HepG2 (cell line): ENCODE results near the gene TNFAIP8L1. TPM values are rescaled to one million over a fixed set of nuclear protein-coding genes. Genes with fewer than 3 reads are reported as not detected.

ENCODE experiments used
- ATAC-seq: fragments of 200-7000 bp; cut with Tn5 transposase; 3 replicates; pipeline ENCODE4 v1.9.1; 2020; ENCODE audit warnings: mild to moderate bottlenecking, moderate library complexity
- BruUV-seq: library from RNA; stranded (reverse); fragments of 400-500 nt; replicated peaks from 2 replicates; lab custom pipeline; 2021; lab: Mats Ljungman, UMichigan
- CTCF ChIA-PET: fragments of 300-600 bp; formaldehyde crosslinking; extraction: SDS; loops from one replicate; lab custom pipeline; 2021; ENCODE audit warnings: low total read pairs, inconsistent platforms, low intra/inter-chr PET ratio; lab: Yijun Ruan, JAX
- POLR2A ChIA-PET: fragments of 350-600 bp; sonication (Branson Sonifier 250); formaldehyde crosslinking; loops from one replicate; lab custom pipeline; 2020; ENCODE audit warnings: antibody characterized with exemption, inconsistent platforms; lab: Yijun Ruan, JAX
- DNase-seq: peaks from one replicate; pipeline ENCODE4 v3.0.0-alpha.2; 2015; ENCODE audit warnings: low spot score
- FAIRE-seq: peaks from 3 replicates; lab custom pipeline; 2011; peaks lifted over from hg19 to GRCh38; lab: Jason Lieb, UNC
- H2AFZ ChIP-seq: one replicate; pipeline ENCODE4 v1.6.1; 2011; ENCODE audit warnings: low read length, inconsistent platforms
- H3K27ac ChIP-seq: fragments of 300-600 bp; 3 replicates; pipeline ENCODE4 v1.8.0; 2011; ENCODE audit warnings: mixed run types, mild to moderate bottlenecking, mixed read lengths, low read length, inconsistent platforms; ENCODE audit not compliant: insufficient read depth; ENCODE audit errors: extremely low read length
- H3K27me3 ChIP-seq, 2 experiments: fragments of 200-600 bp in 1 of 2; 2 replicates in 1 of 2; 3 replicates in 1 of 2; pipeline versions ENCODE4 v1.6.0 to v1.8.0; 2011; ENCODE audit warnings: low read length in 2 of 2, mild to moderate bottlenecking in 2 of 2, moderate library complexity in 2 of 2, inconsistent platforms in 1 of 2; ENCODE audit not compliant: insufficient read depth in 2 of 2, control insufficient read depth in 1 of 2
- H3K36me3 ChIP-seq, 2 experiments: fragments of 200-600 bp in 1 of 2; replicated peaks in 1 of 2; 2 replicates in 1 of 2; 3 replicates in 1 of 2; pipeline versions ENCODE4 v1.5.1 to v1.8.0; 2011; ENCODE audit warnings: low read length in 2 of 2, inconsistent platforms in 1 of 2; ENCODE audit not compliant: insufficient read depth in 2 of 2, control insufficient read depth in 1 of 2
- H3K4me1 ChIP-seq: 2 replicates; pipeline ENCODE4 v1.5.1; 2012; ENCODE audit warnings: low read length, inconsistent platforms; ENCODE audit not compliant: insufficient read depth
- H3K4me2 ChIP-seq: 2 replicates; pipeline ENCODE4 v1.6.0; 2011; ENCODE audit warnings: low read depth, low read length, inconsistent platforms
- H3K4me3 ChIP-seq, 3 experiments: fragments of 200-600 bp in 1 of 3; sonication (generic), shearing (Covaris generic) in 1 of 3; replicated peaks in 1 of 3; 2 replicates each; pipeline ENCODE4 v1.5.1; 2011 to 2016; ENCODE audit warnings: low read length in 3 of 3, inconsistent platforms in 2 of 3, low read depth in 2 of 3, mild to moderate bottlenecking in 2 of 3, control low read depth in 1 of 3, mixed read lengths in 1 of 3; ENCODE audit not compliant: insufficient read depth in 1 of 3
- H3K79me2 ChIP-seq: one replicate; pipeline ENCODE4 v1.6.1; 2011; ENCODE audit warnings: low read length, inconsistent platforms; ENCODE audit not compliant: insufficient read depth
- H3K9ac ChIP-seq: 2 replicates; pipeline ENCODE4 v1.6.0; 2011; ENCODE audit warnings: mild to moderate bottlenecking, low read depth, low read length, inconsistent platforms; ENCODE audit not compliant: insufficient read depth
- H3K9me3 ChIP-seq: 2 replicates; pipeline ENCODE4 v1.5.1; 2012; ENCODE audit warnings: mild to moderate bottlenecking, low read length
- H4K20me1 ChIP-seq: 2 replicates; pipeline ENCODE4 v1.6.0; 2011; ENCODE audit warnings: inconsistent platforms, mild to moderate bottlenecking, low read length, moderate library complexity; ENCODE audit not compliant: insufficient read depth
- CBX5 ChIP-seq: sonication (generic); formaldehyde crosslinking; IDR thresholded peaks from 2 replicates; pipeline ENCODE4 v1.4.0; 2020; ENCODE audit warnings: missing genetic modification reagents, borderline replicate concordance
- KMT2B ChIP-seq: IDR thresholded peaks from 2 replicates; pipeline ENCODE4 v1.6.1; 2016; ENCODE audit warnings: missing genetic modification reagents, missing compliant biosample characterization
- MEF2D ChIP-seq: sonication (generic); formaldehyde crosslinking; IDR thresholded peaks from 2 replicates; pipeline ENCODE4 v1.5.1; 2020; ENCODE audit warnings: mild to moderate bottlenecking, missing genetic modification reagents
- NR2C2 ChIP-seq: sonication (generic); formaldehyde crosslinking; IDR thresholded peaks from 2 replicates; pipeline ENCODE4 v1.4.0; 2020; ENCODE audit warnings: missing genetic modification reagents, mild to moderate bottlenecking, moderate library complexity, borderline replicate concordance
- SMC3 ChIP-seq: IDR thresholded peaks from 2 replicates; pipeline ENCODE4 v1.6.1; 2011; ENCODE audit warnings: low read length, improper control_type of control experiment
- SNAI1 ChIP-seq: sonication (generic); formaldehyde crosslinking; IDR thresholded peaks from 2 replicates; pipeline ENCODE4 v1.5.0; 2020; ENCODE audit warnings: mild to moderate bottlenecking, missing genetic modification reagents, borderline replicate concordance
- SRSF4 ChIP-seq: fragments of 200-400 bp; formaldehyde crosslinking; IDR thresholded peaks from one replicate; pipeline ENCODE4 v1.6.1; 2018; ENCODE audit warnings: mild to moderate bottlenecking, low read depth, low read length, moderate library complexity; ENCODE audit not compliant: poor library complexity, severe bottlenecking
- SSRP1 ChIP-seq: IDR thresholded peaks from 2 replicates; pipeline ENCODE4 v1.6.1; 2016; ENCODE audit warnings: control low read depth
- ZNF296 ChIP-seq: sonication (generic); formaldehyde crosslinking; conservative IDR thresholded peaks from 2 replicates; pipeline ENCODE4 v1.5.0; 2020; ENCODE audit warnings: mild to moderate bottlenecking, missing genetic modification reagents
- ZNF589 ChIP-seq: sonication (generic); formaldehyde crosslinking; conservative IDR thresholded peaks from 2 replicates; pipeline ENCODE4 v1.8.0; 2022; ENCODE audit warnings: mild to moderate bottlenecking, moderate library complexity, missing genetic modification reagents
- ZNF720 ChIP-seq: sonication (generic); formaldehyde crosslinking; IDR thresholded peaks from 2 replicates; pipeline ENCODE4 v1.4.0; 2020; ENCODE audit warnings: missing genetic modification reagents
- whole genome bisulfite sequencing: methylation state at CpG from one replicate; pipeline ENCODE4 v1.1.6; 2017; ENCODE audit warnings: low lambda C conversion rate; 5-methylcytosine and 5-hydroxymethylcytosine counted together
- in situ Hi-C: cut with HindIII; loops from 2 replicates; pipeline ENCODE4 v1.10.0; 2017; ENCODE audit warnings: low pct_unique_long_range_greater_than_20kb; ENCODE audit not compliant: extremely low pct_ligation_motif_present
- intact Hi-C: fragments of 100-400 bp; cut with micrococcal nuclease; formaldehyde crosslinking; loops from one replicate; pipeline ENCODE4 v1.10.0; 2022; ENCODE audit not compliant: unreplicated experiment
- polyA plus RNA-seq, 8 experiments: library from polyadenylated mRNA; depleted of rRNA in 3 of 8; stranded (reverse) in 7 of 8; unstranded in 1 of 8; fragments of >200 nt; fragmentation: Illumina TruSeq in 4 of 8; extraction: Trizol in 4 of 8; gene quantifications; 2 replicates each; pipeline versions ENCODE4 v1.2.1 to v1.2.3, GENCODE V29; 2011 to 2016; ENCODE audit warnings: low read depth in 4 of 8, missing spikeins in 1 of 8, mixed read lengths in 1 of 8; ENCODE audit not compliant: insufficient read depth in 1 of 8
- total RNA-seq, 5 experiments: library from RNA; depleted of rRNA; stranded (reverse); fragments of >200 nt; fragmentation: Illumina TruSeq; extraction: Trizol; gene quantifications; 2 replicates each; pipeline ENCODE4 v1.2.3, GENCODE V29; 2016; ENCODE audit warnings: low read depth in 1 of 5
- TF ChIP-seq, protein P1 (sequence below): sonication (generic); formaldehyde crosslinking; IDR thresholded peaks from 2 replicates; pipeline ENCODE4 v1.9.0; 2021; ENCODE audit warnings: missing genetic modification reagents, borderline replicate concordance

Gene TNFAIP8L1
- total and polyA plus RNA-seq, 2 of the 13 experiments (the other 11 are each of a cell fraction or from before 2014, with no cell fraction given): 13.4 to 21.4 TPM

DNA sequence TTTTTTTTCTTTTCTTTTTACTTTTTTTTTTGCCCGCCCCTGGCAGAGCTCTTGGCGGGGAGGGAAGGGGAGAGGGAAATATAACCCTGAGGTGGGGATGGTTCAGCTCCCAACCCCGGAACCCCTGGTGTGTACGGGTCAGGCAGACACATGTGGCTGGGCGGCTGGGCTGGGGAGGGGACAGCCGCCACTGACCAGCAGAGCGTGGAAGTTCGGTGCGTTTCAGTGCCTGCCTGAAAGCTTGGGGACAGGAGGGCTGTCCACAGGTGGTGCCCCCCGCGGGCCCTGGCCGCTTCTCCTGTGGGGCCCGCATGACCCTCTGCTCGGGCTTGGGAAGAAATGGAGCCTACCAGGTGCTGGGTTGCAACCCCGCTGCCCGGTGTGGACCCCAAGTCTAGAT lies 36.0 kb downstream of the TNFAIP8L1 start:
- ATAC-seq: no peak
- H3K27me3 ChIP-seq: no peaks in the 10 kb centered on the region
- CTCF ChIA-PET: no interaction called here
- TF ChIP-seq SMC3: no peak
- no peak for TF ChIP-seq KMT2B (CRISPR knock-in tag)
- no peak for TF ChIP-seq MEF2D
- no peak for TF ChIP-seq ZNF720 (CRISPR knock-in tag)
- no peak for TF ChIP-seq CBX5 (CRISPR knock-in tag)
- TF ChIP-seq ZNF296 (CRISPR knock-in tag): no peak
- no peak for TF ChIP-seq ZNF589 (CRISPR knock-in tag)
- TF ChIP-seq, protein P1, sequence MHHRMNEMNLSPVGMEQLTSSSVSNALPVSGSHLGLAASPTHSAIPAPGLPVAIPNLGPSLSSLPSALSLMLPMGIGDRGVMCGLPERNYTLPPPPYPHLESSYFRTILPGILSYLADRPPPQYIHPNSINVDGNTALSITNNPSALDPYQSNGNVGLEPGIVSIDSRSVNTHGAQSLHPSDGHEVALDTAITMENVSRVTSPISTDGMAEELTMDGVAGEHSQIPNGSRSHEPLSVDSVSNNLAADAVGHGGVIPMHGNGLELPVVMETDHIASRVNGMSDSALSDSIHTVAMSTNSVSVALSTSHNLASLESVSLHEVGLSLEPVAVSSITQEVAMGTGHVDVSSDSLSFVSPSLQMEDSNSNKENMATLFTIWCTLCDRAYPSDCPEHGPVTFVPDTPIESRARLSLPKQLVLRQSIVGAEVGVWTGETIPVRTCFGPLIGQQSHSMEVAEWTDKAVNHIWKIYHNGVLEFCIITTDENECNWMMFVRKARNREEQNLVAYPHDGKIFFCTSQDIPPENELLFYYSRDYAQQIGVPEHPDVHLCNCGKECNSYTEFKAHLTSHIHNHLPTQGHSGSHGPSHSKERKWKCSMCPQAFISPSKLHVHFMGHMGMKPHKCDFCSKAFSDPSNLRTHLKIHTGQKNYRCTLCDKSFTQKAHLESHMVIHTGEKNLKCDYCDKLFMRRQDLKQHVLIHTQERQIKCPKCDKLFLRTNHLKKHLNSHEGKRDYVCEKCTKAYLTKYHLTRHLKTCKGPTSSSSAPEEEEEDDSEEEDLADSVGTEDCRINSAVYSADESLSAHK (CRISPR knock-in tag): no peak
- TF ChIP-seq SNAI1 (CRISPR knock-in tag): no peak
- TF ChIP-seq NR2C2: no peak
- TF ChIP-seq SRSF4: no peak
- no peak for TF ChIP-seq SSRP1 (CRISPR knock-in tag)
- peaks cover 13% of the 10 kb centered on the region for H3K4me1 ChIP-seq
- WGBS: 92% methylated on average over 11 of the region's 16 CpGs
- no peak overlapping the region for H3K4me3 ChIP-seq
- intact Hi-C loops: no loop called here
- in situ Hi-C loops: no loop called here
- BruUV-seq: TSS peak; percentile 88
- POLR2A ChIA-PET: no interaction called here
- no peak overlapping the region for H2AFZ ChIP-seq
- H3K4me2 ChIP-seq: no peak overlapping the region
- H3K9ac ChIP-seq: no peak overlapping the region
- no peaks in the 10 kb centered on the region for H3K9me3 ChIP-seq
- no peaks in the 10 kb centered on the region for H4K20me1 ChIP-seq
- no peak for FAIRE-seq
- H3K79me2 ChIP-seq: no peaks in the 10 kb centered on the region
- peaks cover 0 to 4% of the 10 kb centered on the region in 2 experiments; a peak in 2 of 5 replicates for H3K36me3 ChIP-seq
- no peak for DNase-seq
- no peak overlapping the region for H3K27ac ChIP-seq
